Measurements from ENCODE around the gene PHYHIPL. TPM values are rescaled to one million over a fixed set of nuclear protein-coding genes. Genes with fewer than 3 reads are reported as not detected.

The PHYHIPL gene
- total RNA-seq, 3 donors from 2014 or later (not counting 1 experiment from before 2014, with no cell fraction given) = not detected

DNA sequence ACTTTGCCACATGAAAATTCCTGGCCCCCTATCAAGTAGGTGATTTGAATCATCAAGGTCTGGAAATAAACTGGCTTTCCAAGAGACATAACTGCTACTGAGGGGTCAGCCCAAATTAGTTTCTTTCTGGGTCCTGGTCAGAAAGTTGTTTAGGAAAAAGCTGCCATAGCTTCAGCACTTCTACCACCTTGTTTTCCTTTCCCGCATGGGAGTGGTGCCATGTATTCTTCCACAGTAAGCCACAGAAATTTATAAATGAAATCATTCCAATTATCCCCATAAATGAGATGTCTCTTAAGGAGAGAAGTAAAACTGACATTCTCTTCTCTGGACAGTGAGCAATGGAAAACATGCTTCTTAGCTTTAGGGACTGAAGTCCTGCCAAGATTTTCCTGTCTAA, 80.8 kb downstream of the PHYHIPL start:
- Histone ChIP-seq H3K27me3 (ENCODE audit: control insufficient read depth, insufficient read depth, low read length) (no peaks in the 10 kb centered on the region), H3K27ac (ENCODE audit: low read length) (no peak overlapping the region), H3K4me3 (ENCODE audit: low read length) (no peak overlapping the region), H3K9me3 (ENCODE audit: control insufficient read depth, insufficient read depth, low read length) (no peaks in the 10 kb centered on the region), H3K36me3 (ENCODE audit: control insufficient read depth, insufficient read depth, low read length) (no peaks in the 10 kb centered on the region), H3K4me1 (ENCODE audit: control insufficient read depth, insufficient read depth, low read length) (no peaks in the 10 kb centered on the region)
- TF ChIP-seq, protein P1, sequence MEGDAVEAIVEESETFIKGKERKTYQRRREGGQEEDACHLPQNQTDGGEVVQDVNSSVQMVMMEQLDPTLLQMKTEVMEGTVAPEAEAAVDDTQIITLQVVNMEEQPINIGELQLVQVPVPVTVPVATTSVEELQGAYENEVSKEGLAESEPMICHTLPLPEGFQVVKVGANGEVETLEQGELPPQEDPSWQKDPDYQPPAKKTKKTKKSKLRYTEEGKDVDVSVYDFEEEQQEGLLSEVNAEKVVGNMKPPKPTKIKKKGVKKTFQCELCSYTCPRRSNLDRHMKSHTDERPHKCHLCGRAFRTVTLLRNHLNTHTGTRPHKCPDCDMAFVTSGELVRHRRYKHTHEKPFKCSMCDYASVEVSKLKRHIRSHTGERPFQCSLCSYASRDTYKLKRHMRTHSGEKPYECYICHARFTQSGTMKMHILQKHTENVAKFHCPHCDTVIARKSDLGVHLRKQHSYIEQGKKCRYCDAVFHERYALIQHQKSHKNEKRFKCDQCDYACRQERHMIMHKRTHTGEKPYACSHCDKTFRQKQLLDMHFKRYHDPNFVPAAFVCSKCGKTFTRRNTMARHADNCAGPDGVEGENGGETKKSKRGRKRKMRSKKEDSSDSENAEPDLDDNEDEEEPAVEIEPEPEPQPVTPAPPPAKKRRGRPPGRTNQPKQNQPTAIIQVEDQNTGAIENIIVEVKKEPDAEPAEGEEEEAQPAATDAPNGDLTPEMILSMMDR (IDR thresholded peaks at IDR 0.05) = no peak
- DNase-seq (no peak), ATAC-seq (no peak)
- H3K4me1 Mint-ChIP-seq = no peaks in the 10 kb centered on the region
- no peak overlapping the region for H3K27ac Mint-ChIP-seq
- H3K27me3 Mint-ChIP-seq (ENCODE audit: low read depth in 2 of 2) = no peaks in the 10 kb centered on the region
- no CpG with 5 or more reads among the region's 1 CpG for WGBS (ENCODE audit: insufficient coverage)
- no peak overlapping the region for H3K4me3 Mint-ChIP-seq
- H3K36me3 Mint-ChIP-seq = no peaks in the 10 kb centered on the region
- peaks cover 15 to 18% of the 10 kb centered on the region in 2 donors for H3K9me3 Mint-ChIP-seq
- intact Hi-C loops (cut with micrococcal nuclease) = no loop called here

DNA sequence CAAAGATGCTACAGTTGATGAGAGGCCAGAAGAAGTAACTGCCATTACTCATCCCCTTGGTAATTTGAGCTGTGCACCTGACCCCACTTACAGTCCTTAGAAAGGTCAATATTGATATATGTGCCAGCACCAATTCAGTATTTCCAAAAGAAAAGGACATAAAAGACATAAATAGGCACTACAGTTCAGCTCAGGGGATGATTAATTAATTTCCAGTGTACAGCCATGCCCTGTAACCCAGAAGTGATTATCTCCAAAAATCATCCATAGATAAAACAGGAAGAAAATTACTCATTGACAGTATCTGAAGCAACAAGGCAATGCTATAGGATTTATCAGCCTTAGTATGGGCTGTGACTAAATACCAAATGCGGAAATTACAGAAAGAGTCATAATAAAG, 82.4 kb downstream of the PHYHIPL start:
- no peaks in the 10 kb centered on the region for H3K36me3 Mint-ChIP-seq
- no peak overlapping the region for H3K27ac ChIP-seq (ENCODE audit: low read length)
- DNase-seq (no peak), ATAC-seq (no peak)
- H3K4me3 ChIP-seq (ENCODE audit: low read length) = no peak overlapping the region
- WGBS (ENCODE audit: insufficient coverage) = 93% methylated on average over 1 of the region's 1 CpG
- intact Hi-C loops (cut with micrococcal nuclease) = no loop called here
- peaks cover 15 to 22% of the 10 kb centered on the region in 2 donors for H3K9me3 Mint-ChIP-seq
- H3K27ac Mint-ChIP-seq = no peak overlapping the region
- H3K27me3 ChIP-seq (ENCODE audit: control insufficient read depth, insufficient read depth, low read length) = no peaks in the 10 kb centered on the region
- H3K4me1 Mint-ChIP-seq = no peaks in the 10 kb centered on the region
- no peaks in the 10 kb centered on the region for H3K27me3 Mint-ChIP-seq (ENCODE audit: low read depth in 2 of 2)
- H3K4me1 ChIP-seq (ENCODE audit: control insufficient read depth, insufficient read depth, low read length) = no peaks in the 10 kb centered on the region
- no peaks in the 10 kb centered on the region for H3K9me3 ChIP-seq (ENCODE audit: control insufficient read depth, insufficient read depth, low read length)
- no peaks in the 10 kb centered on the region for H3K36me3 ChIP-seq (ENCODE audit: control insufficient read depth, insufficient read depth, low read length)
- TF ChIP-seq, protein P1 (IDR thresholded peaks at IDR 0.05) = no peak
- H3K4me3 Mint-ChIP-seq = no peak overlapping the region

DNA sequence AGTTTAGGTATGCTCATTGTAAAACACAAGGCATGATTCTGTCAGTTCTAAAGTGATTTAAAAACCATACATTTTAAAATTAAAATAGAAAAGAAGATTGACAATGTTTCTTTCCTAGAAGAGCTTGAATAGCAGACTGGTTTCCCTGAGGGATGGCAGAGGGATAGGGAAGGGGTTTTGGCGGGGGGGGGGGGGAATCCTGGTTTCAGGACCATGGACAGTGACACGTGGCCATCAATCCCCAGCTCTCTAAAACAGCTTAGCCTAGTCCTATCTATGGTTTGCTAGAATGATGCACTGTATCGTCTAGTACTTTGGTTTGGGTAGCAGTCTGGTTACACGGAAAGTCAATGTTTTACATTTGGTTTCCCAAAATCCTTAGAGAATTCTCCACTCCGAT, 88.7 kb downstream of the PHYHIPL start:
- intact Hi-C loops (cut with micrococcal nuclease) = no loop called here
- H3K4me1 Mint-ChIP-seq = no peaks in the 10 kb centered on the region
- 82% methylated on average over 3 of the region's 5 CpGs for WGBS (ENCODE audit: insufficient coverage)

DNA sequence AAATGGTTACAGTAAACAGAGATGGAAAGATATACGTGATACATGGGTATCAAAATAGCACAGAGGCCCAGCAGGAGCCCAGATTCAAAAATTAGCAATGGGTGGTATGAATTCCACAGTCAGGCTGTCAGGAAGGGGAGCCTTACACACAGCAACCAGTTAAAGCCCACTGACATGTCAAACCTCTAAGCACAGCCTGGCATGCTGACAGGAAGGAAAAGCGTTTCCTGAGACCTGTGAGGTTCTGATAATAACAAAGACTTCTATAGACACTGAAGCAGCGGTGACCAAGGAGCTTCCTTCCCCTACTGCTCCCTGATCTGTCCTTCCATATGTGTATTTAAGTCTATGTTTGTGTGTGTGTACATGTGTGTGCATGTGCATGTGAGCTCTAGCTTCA, 89.9 kb downstream of the PHYHIPL start:
- intact Hi-C loops (cut with micrococcal nuclease) = no loop called here
- DNase-seq (no peak), ATAC-seq (no peak)
- WGBS (ENCODE audit: insufficient coverage) = 2% methylated on average over 3 of the region's 3 CpGs
- Mint-ChIP-seq H3K4me1 (no peaks in the 10 kb centered on the region), H3K36me3 (peaks cover 7% of the 10 kb centered on the region), H3K4me3 (no peak overlapping the region), H3K27ac (no peak overlapping the region), H3K27me3 (ENCODE audit: low read depth in 2 of 2) (no peaks in the 10 kb centered on the region), H3K9me3 (peaks cover 5 to 14% of the 10 kb centered on the region in 2 donors)
- Histone ChIP-seq H3K9me3 (ENCODE audit: control insufficient read depth, insufficient read depth, low read length) (no peaks in the 10 kb centered on the region), H3K36me3 (ENCODE audit: control insufficient read depth, insufficient read depth, low read length) (no peaks in the 10 kb centered on the region), H3K27me3 (ENCODE audit: control insufficient read depth, insufficient read depth, low read length) (no peaks in the 10 kb centered on the region), H3K4me3 (ENCODE audit: low read length) (no peak overlapping the region), H3K27ac (ENCODE audit: low read length) (no peak overlapping the region), H3K4me1 (ENCODE audit: control insufficient read depth, insufficient read depth, low read length) (no peaks in the 10 kb centered on the region)
- TF ChIP-seq, protein P1 (IDR thresholded peaks at IDR 0.05) = no peak

More for the DNA sequence above, 88.7 kb downstream of the PHYHIPL start:
- Mint-ChIP-seq H3K9me3 (peaks cover 8 to 16% of the 10 kb centered on the region in 2 donors), H3K27ac (no peak overlapping the region), H3K36me3 (peaks cover 3% of the 10 kb centered on the region), H3K4me3 (no peak overlapping the region), H3K27me3 (ENCODE audit: low read depth in 2 of 2) (no peaks in the 10 kb centered on the region)
- DNase-seq (no peak), ATAC-seq (no peak)
- Histone ChIP-seq H3K9me3 (ENCODE audit: control insufficient read depth, insufficient read depth, low read length) (no peaks in the 10 kb centered on the region), H3K4me3 (ENCODE audit: low read length) (no peak overlapping the region), H3K27me3 (ENCODE audit: control insufficient read depth, insufficient read depth, low read length) (no peaks in the 10 kb centered on the region), H3K27ac (ENCODE audit: low read length) (no peak overlapping the region), H3K36me3 (ENCODE audit: control insufficient read depth, insufficient read depth, low read length) (no peaks in the 10 kb centered on the region), H3K4me1 (ENCODE audit: control insufficient read depth, insufficient read depth, low read length) (no peaks in the 10 kb centered on the region)
- TF ChIP-seq, protein P1 (IDR thresholded peaks at IDR 0.05) = no peak

Measured in natural killer cell (primary cell).